IPS DF 4.7 (cell line): ENCODE measurements around the gene RDX.
A peak's percentile ranks its signal among the peaks of the same experiment; 100 is the strongest.

ENCODE experiments used
- DNase-seq: peaks from one replicate; pipeline ENCODE4 v3.0.0-alpha.2; 2013; ENCODE audit warnings: low spot score; ENCODE audit errors: extremely low read depth

RDX gene

DNA sequence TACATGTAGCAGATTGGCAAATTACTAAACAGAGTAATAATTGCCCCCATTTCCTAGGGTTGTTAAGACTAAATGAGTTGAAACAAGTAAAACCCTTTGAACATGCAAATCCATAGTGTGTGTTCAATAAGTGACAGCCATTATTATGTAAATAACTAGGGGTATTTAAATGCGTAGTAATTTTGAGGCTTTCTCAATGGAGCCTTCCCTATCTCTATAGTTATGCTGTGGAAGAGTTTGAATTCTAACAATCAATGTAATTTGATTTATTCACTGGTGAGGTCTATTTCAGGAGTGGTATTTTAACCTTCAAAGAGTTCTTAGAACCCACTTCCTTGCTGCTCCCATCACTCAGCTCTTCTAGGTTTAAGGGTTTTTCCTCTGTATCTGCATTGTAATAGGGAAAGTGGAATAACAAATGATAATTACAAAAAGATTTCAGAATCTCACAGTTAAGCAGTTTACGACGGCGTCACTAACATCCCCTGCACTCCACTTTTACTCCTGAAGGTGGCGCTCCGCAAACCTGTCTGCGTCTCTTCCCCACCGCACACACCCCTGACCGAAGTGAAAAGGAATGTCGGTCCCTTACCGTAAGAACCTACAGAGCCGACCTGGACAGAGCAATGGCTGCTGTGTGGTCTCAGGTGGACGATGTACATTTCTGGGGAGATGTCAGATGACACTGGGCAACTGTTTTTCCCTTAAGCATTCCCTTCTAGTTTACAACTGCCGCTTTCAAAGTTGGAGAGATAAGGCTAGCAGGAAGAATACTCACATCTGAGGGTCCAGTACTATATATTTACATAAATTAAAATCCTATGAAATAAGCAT is 122.4 kb downstream of the RDX start:
- DNase-seq, result peak; percentile 85

DNA sequence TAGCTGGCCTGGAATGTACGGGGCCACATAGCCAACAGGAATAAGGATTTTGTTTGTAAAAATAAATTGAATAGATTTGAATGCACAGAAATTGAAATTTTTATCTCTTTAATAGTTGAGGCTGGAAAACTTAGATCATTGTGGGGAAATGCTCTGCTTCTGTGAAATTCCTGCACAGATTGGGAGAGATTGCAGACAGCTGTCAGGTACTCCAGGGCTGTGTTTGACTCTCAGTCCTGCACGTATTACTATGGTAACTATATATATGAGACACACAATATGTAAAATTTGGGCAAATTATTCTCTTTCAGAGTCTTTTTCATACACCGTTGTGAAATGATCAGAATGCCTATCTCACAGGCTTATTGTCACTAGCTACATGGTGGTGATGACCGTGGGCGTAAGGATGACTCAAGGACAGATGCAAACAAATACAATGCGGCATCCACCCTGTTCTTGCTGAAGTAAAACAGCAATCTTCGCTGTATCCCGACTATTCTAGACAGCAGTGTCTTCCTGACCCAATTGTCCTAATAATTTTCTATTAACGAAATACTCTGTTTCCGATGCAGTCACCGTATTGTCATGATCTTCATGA is 123.8 kb downstream of the RDX start:
- no peak for DNase-seq

DNA sequence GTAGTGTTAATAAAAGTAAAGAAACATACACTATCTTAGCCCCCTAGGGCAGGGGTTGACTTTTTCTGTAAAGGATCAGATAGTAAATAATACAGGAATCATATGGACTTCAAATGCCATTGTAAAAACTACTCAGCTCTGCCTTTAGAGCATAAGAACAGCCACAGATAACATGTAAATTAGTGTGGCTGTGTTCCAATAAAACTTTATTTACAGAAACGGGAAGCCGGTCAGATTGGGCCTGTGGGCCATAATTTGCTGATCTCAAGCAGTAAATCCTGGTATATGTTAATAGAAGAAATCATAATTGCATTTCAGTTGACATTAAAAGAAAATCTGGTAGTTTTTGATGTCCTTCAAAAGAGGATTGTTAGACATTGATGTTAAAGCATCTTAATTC is 126.7 kb downstream of the RDX start:
- no peak for DNase-seq

DNA sequence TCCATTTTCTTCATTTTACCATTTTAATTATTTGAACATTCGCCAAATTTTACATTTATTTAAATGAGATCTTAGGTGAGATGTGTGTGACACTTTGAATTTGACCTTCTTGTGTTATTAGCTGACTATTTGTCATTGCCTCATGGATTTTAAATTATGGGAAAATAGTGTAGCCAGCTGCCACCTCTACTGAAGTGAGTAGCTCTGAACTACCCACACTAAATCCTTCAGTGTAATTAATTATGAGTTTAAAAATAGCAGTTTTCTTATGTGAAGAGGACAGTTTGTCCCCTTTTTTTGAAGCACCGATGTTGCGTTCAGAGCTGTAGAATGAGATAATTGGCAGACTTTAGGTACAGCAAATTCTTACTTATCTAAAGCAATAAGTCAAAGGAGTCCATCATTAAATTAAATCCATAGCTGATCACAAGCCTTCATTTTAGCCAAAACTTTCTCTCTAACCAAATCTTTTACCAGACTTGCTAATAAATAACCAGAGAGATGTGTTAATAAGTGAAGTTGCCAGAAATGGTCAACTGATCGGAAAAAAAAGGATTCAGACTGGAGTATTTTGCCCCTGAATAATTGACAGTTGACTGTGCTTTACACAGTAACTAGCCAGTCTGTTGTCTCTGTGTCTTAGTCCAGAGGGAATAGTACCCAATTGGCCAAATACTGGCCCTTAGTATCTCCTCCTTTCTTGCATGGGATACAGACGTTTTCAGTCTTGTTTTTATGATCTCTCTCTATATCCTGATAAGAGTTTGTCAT is 128.2 kb downstream of the RDX start:
- DNase-seq, result no peak

DNA sequence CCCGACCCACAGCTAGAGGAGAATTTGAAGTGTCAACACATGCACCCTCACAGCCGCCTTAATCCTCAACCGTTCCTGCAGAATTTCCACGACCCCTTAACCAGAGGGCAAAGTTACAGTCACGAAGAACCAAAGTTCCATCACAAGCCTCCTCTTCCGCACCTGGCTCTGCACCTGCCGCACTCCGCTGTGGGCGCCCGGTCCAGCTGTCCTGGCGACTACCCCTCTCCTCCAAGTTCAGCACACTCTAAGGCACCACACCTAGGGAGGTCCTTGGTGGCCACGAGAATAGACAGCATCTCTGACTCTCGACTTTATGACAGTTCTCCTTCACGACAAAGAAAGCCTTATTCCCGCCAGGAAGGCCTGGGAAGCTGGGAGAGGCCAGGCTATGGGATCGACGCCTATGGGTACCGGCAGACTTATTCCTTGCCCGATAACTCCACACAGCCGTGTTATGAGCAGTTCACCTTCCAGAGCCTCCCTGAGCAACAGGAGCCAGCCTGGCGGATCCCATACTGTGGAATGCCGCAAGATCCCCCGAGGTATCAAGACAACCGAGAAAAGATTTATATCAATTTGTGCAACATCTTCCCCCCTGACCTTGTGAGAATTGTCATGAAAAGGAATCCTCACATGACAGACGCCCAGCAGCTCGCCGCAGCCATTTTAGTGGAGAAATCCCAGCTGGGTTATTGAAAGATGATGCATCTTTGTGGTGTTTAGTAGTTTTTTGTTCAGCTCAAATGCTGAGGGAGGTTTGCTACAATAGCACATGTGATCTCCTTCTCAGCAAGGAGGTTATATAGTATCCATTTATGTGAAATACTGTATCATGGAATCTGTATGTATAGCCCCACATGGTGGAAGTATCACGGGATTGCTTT is 131.1 kb downstream of the RDX start:
- DNase-seq, result no peak

DNA sequence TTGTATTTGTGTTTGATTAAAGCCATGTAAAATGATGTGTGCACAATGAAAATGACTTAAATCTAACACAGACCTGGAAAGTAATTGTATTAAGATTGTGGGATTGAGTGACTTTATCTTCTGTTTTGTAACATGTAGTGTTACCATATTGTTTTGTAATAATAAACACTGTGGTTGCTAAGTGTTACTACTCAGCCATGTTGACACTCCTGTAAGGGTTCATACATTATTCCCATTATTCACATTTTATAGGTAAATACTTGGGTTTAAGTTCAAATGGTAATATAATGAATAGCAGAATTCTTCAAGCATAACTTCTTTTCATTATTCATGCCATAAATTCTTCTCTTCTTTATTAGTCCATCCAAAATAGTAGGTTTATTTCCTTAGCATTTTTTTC is 134.2 kb downstream of the RDX start:
- DNase-seq, result no peak

DNA sequence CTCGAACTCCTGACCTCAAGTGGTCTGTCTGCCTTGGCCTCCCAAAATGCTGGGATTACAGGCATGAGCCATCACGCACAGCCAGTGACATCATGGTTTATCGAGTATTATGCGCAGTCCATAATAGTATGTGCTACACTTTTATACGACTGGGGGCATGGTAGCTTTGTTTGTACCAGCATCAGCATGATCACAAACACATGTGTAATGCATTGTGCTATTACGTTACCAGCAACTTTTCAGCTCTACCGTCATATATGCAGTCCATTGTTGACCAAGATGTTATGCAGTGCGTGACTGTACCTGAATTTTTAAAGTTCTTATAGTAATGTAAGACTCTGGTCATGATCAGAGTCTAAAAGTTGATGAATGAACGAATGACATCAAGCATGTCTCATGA is 135.4 kb downstream of the RDX start:
- DNase-seq, result no peak

DNA sequence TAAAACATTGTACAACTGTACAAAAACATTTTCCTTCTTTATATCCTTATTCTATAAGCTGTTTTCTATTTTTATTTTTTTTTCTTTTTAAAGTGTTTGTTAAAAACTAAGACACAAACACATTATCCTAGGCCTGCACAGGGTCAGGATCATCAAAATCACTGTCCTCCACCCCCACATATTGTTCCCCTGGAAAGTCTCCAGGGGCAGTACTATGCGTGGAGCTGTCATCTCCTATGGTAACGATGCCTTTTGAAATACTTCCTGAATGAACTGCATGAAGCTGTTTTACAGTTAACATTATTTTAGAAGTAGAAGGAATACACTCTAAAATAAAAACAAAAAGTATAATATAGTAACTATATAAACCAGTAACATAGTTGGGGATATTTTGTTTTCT is 136.0 kb downstream of the RDX start:
- DNase-seq, result no peak

DNA sequence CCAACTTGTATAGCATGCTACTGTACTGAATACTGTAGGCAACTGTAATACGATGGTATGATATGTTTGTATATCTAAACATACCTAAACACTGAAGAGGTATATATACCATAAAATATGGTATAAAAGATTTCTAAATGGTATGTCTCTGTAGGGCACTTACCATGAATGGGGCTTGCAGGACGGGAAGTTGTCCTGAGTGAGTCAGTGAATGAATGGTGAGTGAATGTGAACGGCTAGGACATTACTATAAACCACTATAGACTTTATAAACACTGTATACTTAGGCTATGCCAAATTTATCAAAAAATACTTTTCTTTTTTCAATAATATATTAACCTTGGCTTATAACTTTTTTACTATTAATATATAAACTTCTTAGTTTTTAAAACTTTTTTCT is 136.4 kb downstream of the RDX start:
- no peak for DNase-seq

DNA sequence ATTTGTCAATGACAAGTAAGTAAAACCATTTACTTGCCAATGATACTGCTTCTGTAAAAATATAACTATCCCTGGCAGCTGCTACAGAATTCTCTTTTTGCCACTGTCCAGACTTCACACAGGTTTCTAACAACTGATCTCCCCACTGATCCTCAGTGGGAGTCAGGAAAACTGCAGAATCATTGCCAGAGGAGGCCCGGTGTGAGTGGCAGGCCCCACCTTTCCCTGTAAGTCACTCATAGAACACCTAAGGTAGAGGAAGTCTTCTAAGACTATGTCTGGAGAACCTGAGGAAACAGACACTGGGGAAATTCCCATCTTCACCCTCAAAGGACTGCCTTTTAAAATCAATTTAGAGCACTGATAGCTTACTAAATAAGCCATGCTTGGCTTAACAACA is 136.9 kb downstream of the RDX start:
- no peak for DNase-seq

DNA sequence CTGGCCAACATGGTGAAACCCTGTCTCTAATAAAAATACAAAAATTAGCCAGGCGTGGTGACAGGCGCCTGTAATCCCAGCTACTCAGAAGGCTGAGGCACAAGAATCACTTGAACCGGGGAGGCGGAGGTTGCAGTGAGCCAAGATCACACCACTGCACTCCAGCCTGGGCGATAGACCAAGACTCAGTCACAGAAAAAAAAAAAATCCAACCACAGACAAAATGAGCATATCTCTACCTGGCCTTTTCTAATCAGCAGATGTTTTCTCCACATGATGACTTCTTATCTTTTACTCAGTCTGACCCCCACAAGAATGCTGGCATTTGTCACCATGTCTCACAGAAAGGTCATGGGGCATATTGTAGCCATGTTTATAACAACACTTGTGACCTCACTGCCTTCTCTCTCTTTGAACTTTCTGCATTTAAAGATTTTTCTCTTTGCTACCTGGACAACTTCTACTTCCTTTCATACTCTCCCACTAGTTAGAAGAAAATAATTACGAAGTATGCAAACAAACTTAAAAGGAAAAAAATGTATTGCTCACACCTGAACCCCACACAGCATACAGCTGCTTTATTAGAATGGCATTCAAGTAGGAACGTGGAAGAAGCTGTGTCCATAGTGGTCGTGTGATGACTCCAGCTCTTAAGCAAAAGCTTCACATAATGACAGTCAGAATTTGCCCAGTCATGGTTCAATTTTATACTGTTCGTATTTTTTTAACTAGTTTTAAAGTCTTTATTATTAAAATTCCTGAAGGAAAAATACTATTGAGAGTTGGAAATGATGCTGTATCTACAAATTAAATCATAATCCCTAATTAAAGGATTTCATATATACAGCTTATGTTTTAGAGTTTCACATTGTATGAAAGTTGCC is 137.9 kb downstream of the RDX start:
- DNase-seq, result no peak

DNA sequence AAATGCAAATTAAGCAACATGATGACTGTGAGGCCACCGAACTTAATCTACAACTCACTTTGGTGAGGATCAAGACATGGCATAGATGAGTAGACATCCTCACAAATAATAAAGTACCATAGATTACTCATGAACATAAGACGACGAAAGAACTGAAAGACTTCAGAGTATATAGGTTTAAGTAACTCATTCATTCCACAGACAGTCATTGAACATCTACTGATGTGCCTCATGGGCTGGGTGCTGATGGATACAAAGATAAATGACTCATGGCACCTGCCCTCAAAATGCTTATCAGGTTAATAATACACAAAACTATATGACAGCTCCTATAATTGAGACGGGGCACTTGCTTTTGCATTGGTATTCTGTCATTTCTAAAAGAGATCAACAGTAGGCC is 139.9 kb downstream of the RDX start:
- no peak for DNase-seq

DNA sequence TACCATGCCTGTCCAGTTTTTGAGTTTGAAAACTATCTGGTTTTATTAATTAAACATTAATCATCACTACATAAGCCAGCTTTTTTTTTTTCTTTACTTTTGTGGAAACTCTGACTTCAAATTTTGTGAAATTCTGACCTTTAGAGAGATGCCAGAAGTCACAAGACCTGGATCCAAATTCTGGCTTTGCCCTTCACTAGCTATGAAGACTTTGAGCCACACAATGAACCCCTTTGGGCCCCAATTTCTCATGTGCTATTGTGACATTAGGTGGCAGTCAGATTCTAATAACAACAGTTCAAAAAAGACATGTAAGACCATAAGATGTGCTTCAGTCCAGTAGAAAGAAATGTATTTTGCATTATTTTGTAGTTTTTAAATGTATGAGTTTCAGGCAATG is 142.9 kb downstream of the RDX start:
- DNase-seq, result no peak

DNA sequence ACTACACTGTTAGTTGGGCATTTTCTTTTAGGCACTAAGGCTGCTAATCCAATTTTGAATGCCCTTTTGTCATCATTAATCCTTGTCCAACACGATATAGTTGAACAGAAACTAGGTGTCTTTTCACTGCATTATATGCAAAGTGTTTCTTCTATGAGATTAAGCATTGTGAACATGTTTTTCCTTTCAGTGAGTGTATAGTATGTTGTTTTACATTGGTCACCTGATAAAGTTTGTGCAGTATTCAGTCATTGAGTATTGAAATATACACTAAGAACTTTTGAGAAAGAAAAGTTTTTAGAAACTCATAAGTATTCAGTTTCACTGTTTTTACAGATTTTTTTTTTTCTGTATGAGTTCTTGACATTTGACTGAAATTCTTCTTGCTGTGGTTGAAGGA is 144.2 kb downstream of the RDX start:
- no peak for DNase-seq

DNA sequence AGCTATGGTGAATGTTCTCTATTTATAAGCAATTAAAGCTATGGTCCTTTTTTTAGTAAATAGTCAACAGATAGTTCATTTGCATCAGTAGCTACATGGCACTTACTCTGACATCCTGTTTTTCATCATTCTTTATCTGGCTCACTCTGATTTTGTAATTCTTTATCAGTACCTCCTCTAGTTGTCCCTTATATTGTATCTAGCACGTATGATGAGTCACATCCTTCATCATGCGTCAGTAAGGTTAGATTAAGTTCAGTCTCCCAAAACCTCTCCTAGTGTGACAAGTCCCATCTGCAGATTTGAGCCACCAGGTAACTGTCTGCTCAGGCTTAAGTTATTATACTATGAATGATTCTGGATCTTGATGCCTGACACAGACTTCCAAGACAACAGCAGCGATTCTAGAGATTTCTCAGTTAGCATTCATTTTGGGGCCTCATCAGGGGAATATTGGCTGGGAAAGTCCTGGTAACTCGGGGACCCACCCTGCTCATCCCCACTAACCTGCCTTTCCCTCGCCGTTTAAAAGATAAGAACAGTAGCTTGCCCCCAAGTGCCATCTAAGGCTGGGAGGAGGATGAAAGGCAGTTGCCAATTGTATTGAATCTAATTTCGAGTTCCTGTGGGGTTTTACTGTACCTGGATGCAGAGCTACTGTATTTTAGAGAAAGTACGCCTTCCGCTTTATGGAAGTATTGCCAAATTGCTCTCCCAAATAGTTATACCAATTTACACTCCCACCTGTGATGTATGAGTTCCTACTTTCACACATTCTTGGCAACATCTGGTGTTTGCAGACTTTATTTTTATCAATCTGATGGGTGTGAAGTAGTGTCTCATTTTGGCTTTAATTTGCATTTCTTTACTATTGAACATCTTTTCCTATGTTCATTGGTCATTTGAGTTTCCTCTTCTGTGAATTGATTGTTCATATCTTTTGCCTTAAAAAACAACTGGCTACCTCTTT is 147.4 kb downstream of the RDX start:
- DNase-seq, result no peak

DNA sequence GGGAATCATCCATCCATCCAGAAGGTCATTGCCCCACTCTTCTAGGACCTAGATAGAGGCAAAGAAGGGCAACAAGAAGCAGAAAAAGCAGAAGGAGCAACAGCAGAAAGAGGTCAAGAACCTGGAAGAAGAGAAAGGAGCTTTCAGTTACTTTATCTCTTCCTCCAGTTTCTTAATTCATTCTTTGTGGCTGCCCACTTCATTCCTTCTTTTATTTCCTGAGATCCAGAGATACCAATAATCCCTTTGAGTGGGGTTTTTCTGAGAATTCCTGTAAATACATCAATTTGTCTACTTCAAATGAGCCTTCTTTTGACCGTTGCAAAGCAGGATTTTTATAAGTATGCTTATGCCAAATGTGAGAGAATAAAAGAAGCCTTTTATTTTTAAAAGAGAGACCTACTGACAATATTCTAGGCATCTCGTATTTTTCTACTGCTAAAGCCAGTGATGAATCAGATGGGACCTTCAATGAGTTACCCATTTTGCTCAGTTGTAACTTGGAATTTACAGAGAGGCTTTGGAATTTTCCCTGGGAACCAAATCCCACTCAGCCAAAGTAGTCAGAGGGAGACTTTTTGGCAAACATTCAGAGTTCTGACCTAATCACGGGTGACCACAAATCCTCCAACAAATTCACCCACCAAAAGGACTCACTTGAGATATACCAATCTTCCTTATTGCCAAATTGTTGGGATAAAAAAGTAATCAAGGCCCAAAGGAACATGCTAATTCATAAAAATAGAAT is 148.3 kb downstream of the RDX start:
- DNase-seq, result no peak

DNA sequence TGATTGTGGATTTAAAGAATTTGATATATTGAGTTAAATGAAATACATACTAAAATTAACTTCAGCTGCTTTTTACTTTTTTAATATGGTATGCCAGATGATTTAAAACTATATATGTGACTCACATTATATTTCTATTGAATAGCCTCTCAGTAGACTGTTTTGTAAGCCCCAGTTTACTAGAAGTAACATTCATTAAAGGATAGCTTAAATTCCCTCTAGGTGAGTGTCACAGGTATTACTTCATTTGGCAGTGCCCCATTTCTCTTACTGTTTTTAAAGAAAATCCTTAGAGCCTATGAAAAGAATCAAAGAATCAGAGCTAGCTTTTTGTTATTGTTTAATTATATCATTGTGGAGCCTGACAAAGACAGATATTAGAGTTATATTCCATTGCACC is 154.6 kb downstream of the RDX start:
- no peak for DNase-seq

DNA sequence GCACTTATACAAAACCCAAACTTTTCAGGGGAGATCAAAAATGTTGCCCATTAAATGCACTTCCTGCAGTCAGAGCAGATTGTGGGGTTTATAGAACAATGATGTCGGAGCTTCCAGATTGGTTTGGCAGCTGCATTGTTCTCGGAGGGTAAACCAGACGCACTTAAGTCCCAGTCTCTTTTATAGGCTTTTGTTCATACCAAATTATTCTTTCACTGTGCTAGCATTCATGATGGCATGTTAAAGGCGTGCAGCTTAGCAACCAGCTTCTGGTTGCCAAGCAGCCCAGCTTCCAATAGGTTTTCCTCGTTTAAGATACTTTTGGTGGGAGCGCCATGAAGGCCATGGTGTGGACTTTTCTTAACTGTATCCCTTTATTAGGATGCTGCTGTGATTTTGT is 162.3 kb downstream of the RDX start:
- DNase-seq, result no peak

DNA sequence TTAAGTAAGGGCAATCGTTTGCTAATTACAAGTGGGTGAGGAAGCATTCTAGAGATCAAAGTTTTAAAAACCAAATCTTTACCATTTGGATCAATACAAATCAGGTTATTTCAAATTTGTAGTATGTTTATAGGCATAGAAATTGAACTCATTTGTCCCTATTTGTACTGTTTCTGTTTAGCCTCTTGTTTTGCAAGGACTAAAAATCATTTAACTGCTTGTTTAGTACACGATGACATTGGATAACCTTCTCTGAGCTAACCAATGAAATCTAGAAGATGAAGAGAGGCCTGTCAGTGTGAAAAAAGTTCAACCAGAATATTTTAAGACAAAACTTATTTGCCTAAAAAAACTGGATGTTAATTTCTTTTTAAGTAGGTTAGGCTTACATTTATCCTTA is 163.3 kb downstream of the RDX start:
- no peak for DNase-seq
